Astrocyte (in vitro differentiated cells and primary cell): ENCODE measurements around the gene RSF1.

Experiments used
- CTCF ChIP-seq: IDR thresholded peaks from 2 replicates; pipeline ENCODE4 v1.5.1; 2011; ENCODE audit warnings: low read depth, mild to moderate bottlenecking, inconsistent platforms, low read length, moderate library complexity; ENCODE audit not compliant: insufficient read depth
- EZH2 ChIP-seq: IDR thresholded peaks from 2 replicates; pipeline ENCODE4 v1.6.1; 2012; ENCODE audit warnings: mild to moderate bottlenecking, low read length, inconsistent platforms; ENCODE audit not compliant: insufficient read depth

- TF ChIP-seq CTCF (no peak), EZH2 (no peak)
These were observed 878 bp upstream of the RSF1 start for GRCh38 chr11:77821349-77821851.
